Panc1 (cell line): ENCODE data around the gene FAR1. TPM values are rescaled to one million over a fixed set of nuclear protein-coding genes. Genes with fewer than 3 reads are reported as not detected.

ENCODE experiments used
- ATAC-seq: fragments of 200-7000 bp; cut with Tn5 transposase; 2 replicates; pipeline ENCODE4 v1.9.1; 2020; ENCODE audit warnings: mild to moderate bottlenecking, moderate library complexity
- BruUV-seq: library from RNA; stranded (reverse); fragments of 400-500 nt; replicated peaks from 2 replicates; lab custom pipeline; 2021; lab: Mats Ljungman, UMichigan
- CTCF ChIA-PET: fragments of 300-600 bp; sonication (Branson Sonifier 250); formaldehyde crosslinking; loops from one replicate; lab custom pipeline; 2022; ENCODE audit warnings: antibody characterized with exemption; lab: Charles Lee
- POLR2A ChIA-PET: fragments of 300-600 bp; sonication (Branson Sonifier 250); formaldehyde crosslinking; loops from one replicate; lab custom pipeline; 2022; ENCODE audit warnings: antibody characterized with exemption; lab: Charles Lee
- DNase-seq: peaks from one replicate; pipeline ENCODE4 v3.0.0-alpha.2; 2010; ENCODE audit warnings: low read depth, low spot score
- H3K27ac ChIP-seq: 2 replicates; pipeline ENCODE4 v1.5.1; 2011; ENCODE audit warnings: mild to moderate bottlenecking, low read length, inconsistent platforms
- H3K27me3 ChIP-seq: fragments of 200-500 bp; sonication (Bioruptor generic); 2 replicates; pipeline ENCODE4 v1.6.0; 2014; ENCODE audit warnings: low read length, inconsistent platforms; ENCODE audit not compliant: control insufficient read depth, insufficient read depth
- H3K36me3 ChIP-seq: fragments of 200-500 bp; sonication (Bioruptor generic); 2 replicates; pipeline ENCODE4 v1.5.1; 2014; ENCODE audit warnings: inconsistent platforms, mild to moderate bottlenecking, low read length, moderate library complexity; ENCODE audit not compliant: control insufficient read depth, insufficient read depth
- H3K4me1 ChIP-seq: 2 replicates; pipeline ENCODE4 v1.5.1; 2011; ENCODE audit warnings: inconsistent platforms, mild to moderate bottlenecking, low read length, moderate library complexity; ENCODE audit not compliant: control insufficient read depth, insufficient read depth
- H3K4me3 ChIP-seq, 2 experiments: 2 replicates each; pipeline ENCODE4 v1.5.1; 2011 to 2012; ENCODE audit warnings: low read depth in 2 of 2, low read length in 2 of 2, mild to moderate bottlenecking in 2 of 2, inconsistent platforms in 1 of 2, moderate library complexity in 1 of 2
- H3K9me3 ChIP-seq: fragments of 200-500 bp; sonication (Bioruptor generic); 2 replicates; pipeline ENCODE4 v1.5.1; 2014; ENCODE audit warnings: low read depth, mild to moderate bottlenecking, inconsistent platforms, low read length, moderate library complexity; ENCODE audit not compliant: control insufficient read depth, insufficient read depth
- CTCF ChIP-seq: fragments of 450-650 bp; IDR thresholded peaks from 2 replicates; pipeline ENCODE4 v1.5.1; 2017; ENCODE audit warnings: mild to moderate bottlenecking
- POLR2AphosphoS5 ChIP-seq: IDR thresholded peaks from 2 replicates; pipeline ENCODE4 v1.6.1; 2012; ENCODE audit warnings: mild to moderate bottlenecking, low read depth, low read length, moderate library complexity
- SIN3A ChIP-seq: IDR thresholded peaks from 2 replicates; pipeline ENCODE4 v1.6.1; 2012; ENCODE audit warnings: low read depth, mild to moderate bottlenecking, low read length, moderate library complexity, borderline replicate concordance; ENCODE audit not compliant: insufficient read depth
- TCF7L2 ChIP-seq: IDR thresholded peaks from 2 replicates; pipeline ENCODE4 v1.6.1; 2011; ENCODE audit warnings: mild to moderate bottlenecking, low read depth, low read length, inconsistent platforms
- in situ Hi-C: cut with HindIII; loops from 2 replicates; pipeline ENCODE4 v1.10.0; 2016; ENCODE audit warnings: low sequenced_read_pairs, low pct_unique_long_range_greater_than_20kb
- intact Hi-C: fragments of 100-400 bp; cut with micrococcal nuclease; formaldehyde crosslinking; loops from one replicate; pipeline ENCODE4 v1.10.0; 2022; ENCODE audit not compliant: unreplicated experiment
- total RNA-seq: library from RNA; stranded (reverse); gene quantifications from one replicate; pipeline ENCODE4 v1.2.1, GENCODE V29; 2021; ENCODE audit not compliant: unreplicated experiment
- TF ChIP-seq, protein P1 (sequence below), 2 experiments: IDR thresholded peaks; 2 replicates each; pipeline ENCODE4 v1.6.1; 2011 to 2012; ENCODE audit warnings: low read depth in 2 of 2, control low read depth in 1 of 2, low read length in 1 of 2, mild to moderate bottlenecking in 1 of 2, moderate library complexity in 1 of 2; ENCODE audit not compliant: insufficient read depth in 1 of 2

The FAR1 gene
- total RNA-seq, 1 experiment from 2014 or later: 60.4 TPM

DNA sequence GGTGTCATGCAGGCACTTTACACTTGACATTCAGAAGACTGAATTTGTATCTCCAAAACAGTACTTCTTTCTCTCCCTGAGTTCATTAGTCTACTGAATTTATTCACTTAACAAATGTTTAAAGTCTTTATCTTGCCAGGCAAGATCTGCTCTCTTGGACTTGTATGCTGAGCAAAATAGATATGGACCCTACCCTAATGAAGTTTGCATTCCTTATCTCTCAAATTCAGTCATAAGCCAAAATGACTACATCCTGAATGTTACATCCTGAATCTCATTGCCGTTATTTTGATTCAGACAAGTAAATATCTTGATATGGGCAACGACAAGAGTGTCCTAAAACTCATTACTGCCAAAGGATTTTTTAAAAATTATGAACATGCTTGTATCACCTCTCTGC, 29.7 kb downstream of the FAR1 start:
- in situ Hi-C loops (no loop called here), intact Hi-C loops (no loop called here)
- DNase-seq (no peak), ATAC-seq (no peak)
- no peak for TF ChIP-seq SIN3A
- TF ChIP-seq TCF7L2: no peak
- no peak for TF ChIP-seq POLR2AphosphoS5
- TF ChIP-seq, protein P1, sequence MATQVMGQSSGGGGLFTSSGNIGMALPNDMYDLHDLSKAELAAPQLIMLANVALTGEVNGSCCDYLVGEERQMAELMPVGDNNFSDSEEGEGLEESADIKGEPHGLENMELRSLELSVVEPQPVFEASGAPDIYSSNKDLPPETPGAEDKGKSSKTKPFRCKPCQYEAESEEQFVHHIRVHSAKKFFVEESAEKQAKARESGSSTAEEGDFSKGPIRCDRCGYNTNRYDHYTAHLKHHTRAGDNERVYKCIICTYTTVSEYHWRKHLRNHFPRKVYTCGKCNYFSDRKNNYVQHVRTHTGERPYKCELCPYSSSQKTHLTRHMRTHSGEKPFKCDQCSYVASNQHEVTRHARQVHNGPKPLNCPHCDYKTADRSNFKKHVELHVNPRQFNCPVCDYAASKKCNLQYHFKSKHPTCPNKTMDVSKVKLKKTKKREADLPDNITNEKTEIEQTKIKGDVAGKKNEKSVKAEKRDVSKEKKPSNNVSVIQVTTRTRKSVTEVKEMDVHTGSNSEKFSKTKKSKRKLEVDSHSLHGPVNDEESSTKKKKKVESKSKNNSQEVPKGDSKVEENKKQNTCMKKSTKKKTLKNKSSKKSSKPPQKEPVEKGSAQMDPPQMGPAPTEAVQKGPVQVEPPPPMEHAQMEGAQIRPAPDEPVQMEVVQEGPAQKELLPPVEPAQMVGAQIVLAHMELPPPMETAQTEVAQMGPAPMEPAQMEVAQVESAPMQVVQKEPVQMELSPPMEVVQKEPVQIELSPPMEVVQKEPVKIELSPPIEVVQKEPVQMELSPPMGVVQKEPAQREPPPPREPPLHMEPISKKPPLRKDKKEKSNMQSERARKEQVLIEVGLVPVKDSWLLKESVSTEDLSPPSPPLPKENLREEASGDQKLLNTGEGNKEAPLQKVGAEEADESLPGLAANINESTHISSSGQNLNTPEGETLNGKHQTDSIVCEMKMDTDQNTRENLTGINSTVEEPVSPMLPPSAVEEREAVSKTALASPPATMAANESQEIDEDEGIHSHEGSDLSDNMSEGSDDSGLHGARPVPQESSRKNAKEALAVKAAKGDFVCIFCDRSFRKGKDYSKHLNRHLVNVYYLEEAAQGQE (IDR thresholded peaks at IDR 0.05; ENCODE audit: insufficient read depth in 1 of 2, low read depth in 2 of 2, low read length in 1 of 2): no peak
- TF ChIP-seq CTCF: no peak
- CTCF ChIA-PET: no interaction called here
- Histone ChIP-seq H3K27ac (no peak overlapping the region), H3K4me3 (no peak overlapping the region), H3K9me3 (no peaks in the 10 kb centered on the region), H3K36me3 (peaks cover 22% of the 10 kb centered on the region), H3K27me3 (no peaks in the 10 kb centered on the region), H3K4me1 (no peaks in the 10 kb centered on the region)
- POLR2A ChIA-PET: no interaction called here
- no TSS peak for BruUV-seq

DNA sequence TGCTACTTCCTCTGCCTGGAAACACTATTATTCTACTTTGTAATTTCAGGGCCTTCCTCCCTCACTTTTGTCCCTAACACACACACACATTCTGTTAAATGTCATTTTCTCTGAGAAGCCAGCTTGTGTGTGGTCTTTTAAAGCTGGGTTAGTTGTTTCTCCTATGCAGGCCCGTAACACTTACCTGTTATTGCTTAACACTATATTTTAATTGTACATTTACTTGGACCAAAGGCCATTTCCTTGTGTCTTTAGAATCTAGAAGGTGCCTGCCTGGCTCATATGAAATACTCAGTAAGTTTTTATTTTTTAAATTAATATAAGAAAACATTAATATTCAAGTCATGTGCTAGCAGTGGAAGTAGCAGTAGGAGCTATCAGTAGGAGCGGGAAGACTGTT, 30.6 kb downstream of the FAR1 start:
- DNase-seq (no peak), ATAC-seq (no peak)
- in situ Hi-C loops: no loop called here
- ChIA-PET POLR2A (no interaction called here), CTCF (no interaction called here)
- no peaks in the 10 kb centered on the region for H3K4me1 ChIP-seq
- H3K27ac ChIP-seq: no peak overlapping the region
- no peak for TF ChIP-seq CTCF
- no peak for TF ChIP-seq SIN3A
- TF ChIP-seq POLR2AphosphoS5: no peak
- TF ChIP-seq, protein P1 (IDR thresholded peaks at IDR 0.05; ENCODE audit: insufficient read depth in 1 of 2, low read depth in 2 of 2, low read length in 1 of 2): no peak
- no peak for TF ChIP-seq TCF7L2
- no peak overlapping the region for H3K4me3 ChIP-seq
- no TSS peak for BruUV-seq
- no peaks in the 10 kb centered on the region for H3K27me3 ChIP-seq
- intact Hi-C loops: no loop called here
- no peaks in the 10 kb centered on the region for H3K9me3 ChIP-seq
- peaks cover 22% of the 10 kb centered on the region for H3K36me3 ChIP-seq
